Neutrophil (primary cell): Measurements from ENCODE around the gene TNPO1.

Experiments
- H3K27ac ChIP-seq: fragments of 200-600 bp; sonication (generic); 2 replicates; pipeline ENCODE4 v1.5.1; 2016; ENCODE audit warnings: mild to moderate bottlenecking, moderate library complexity
- H3K27me3 ChIP-seq: fragments of 200-600 bp; sonication (generic); 2 replicates; pipeline ENCODE4 v1.6.0; 2016; ENCODE audit warnings: mild to moderate bottlenecking
- H3K36me3 ChIP-seq: fragments of 200-600 bp; sonication (generic); 2 replicates; pipeline ENCODE4 v1.5.1; 2017
- H3K4me1 ChIP-seq, 2 experiments: fragments of 200-600 bp in 1 of 2; sonication (generic) in 1 of 2; 1 replicate in 1 of 2; 2 replicates in 1 of 2; pipeline versions ENCODE4 v1.5.1 to v1.6.1; 2013 to 2016; ENCODE audit warnings: low read depth in 1 of 2, low read length in 1 of 2, mild to moderate bottlenecking in 1 of 2, moderate library complexity in 1 of 2; ENCODE audit not compliant: control insufficient read depth in 1 of 2, insufficient read depth in 1 of 2
- H3K4me3 ChIP-seq, 2 experiments: fragments of 200-600 bp in 1 of 2; sonication (generic) in 1 of 2; 1 replicate in 1 of 2; 2 replicates in 1 of 2; pipeline ENCODE4 v1.5.1; 2013 to 2016; ENCODE audit warnings: low read depth in 1 of 2, low read length in 1 of 2, mild to moderate bottlenecking in 1 of 2, moderate library complexity in 1 of 2
- H3K9me3 ChIP-seq: fragments of 200-600 bp; sonication (generic); 2 replicates; pipeline ENCODE4 v1.5.1; 2016
- CTCF ChIP-seq: fragments of 200-600 bp; sonication (generic); IDR thresholded peaks from 2 replicates; pipeline ENCODE4 v1.5.1; 2016; ENCODE audit warnings: antibody characterized with exemption

TNPO1 gene

DNA sequence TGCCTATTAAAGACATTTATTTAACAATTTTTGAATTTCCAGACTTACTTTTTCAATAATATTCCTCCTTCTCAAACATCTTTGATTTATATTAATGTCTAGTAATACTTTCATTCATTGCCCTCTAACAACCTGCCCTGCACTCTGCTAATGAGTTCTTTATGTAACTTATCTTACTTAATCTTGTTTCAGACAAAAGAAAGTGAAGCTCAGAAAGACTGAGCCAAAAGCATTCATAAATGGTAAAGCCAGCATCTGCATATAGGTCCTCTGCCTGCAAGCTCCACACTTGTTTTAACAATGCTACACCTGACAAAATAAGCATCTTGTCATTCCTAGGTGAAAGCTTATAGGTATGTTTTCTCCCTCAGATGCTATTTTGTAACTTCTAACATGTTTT lies 2.4 kb upstream of the TNPO1 start:
- Histone ChIP-seq H3K27ac (no peak overlapping the region), H3K4me1 (peaks cover 27 to 32% of the 10 kb centered on the region in 2 experiments), H3K4me3 (no peak overlapping the region), H3K27me3 (no peaks in the 10 kb centered on the region), H3K36me3 (no peaks in the 10 kb centered on the region), H3K9me3 (no peaks in the 10 kb centered on the region)
- no peak for TF ChIP-seq CTCF

- TF ChIP-seq CTCF = no peak
- no peaks in the 10 kb centered on the region for H3K9me3 ChIP-seq
- H3K4me1 ChIP-seq = peaks cover 29 to 32% of the 10 kb centered on the region in 2 experiments
- H3K27ac ChIP-seq = no peak overlapping the region
- no peaks in the 10 kb centered on the region for H3K27me3 ChIP-seq
- H3K36me3 ChIP-seq = no peaks in the 10 kb centered on the region
- H3K4me3 ChIP-seq = no peak overlapping the region
Observed at GRCh38 chr5:72814864-72815263, 1.6 kb upstream of the TNPO1 start.

GRCh38 chr5:72815580-72816283 lies 729 bp upstream of the TNPO1 start:
- no peak for TF ChIP-seq CTCF
- peak overlapping the region; percentile 89 for H3K4me3 ChIP-seq
- H3K27me3 ChIP-seq = no peaks in the 10 kb centered on the region
- H3K27ac ChIP-seq = peak overlapping the region; percentile 95
- no peaks in the 10 kb centered on the region for H3K36me3 ChIP-seq
- H3K4me1 ChIP-seq = peaks cover 29 to 32% of the 10 kb centered on the region in 2 experiments
- no peaks in the 10 kb centered on the region for H3K9me3 ChIP-seq

GRCh38 chr5:72817076-72817481 lies 618 bp downstream of the TNPO1 start:
- no peaks in the 10 kb centered on the region for H3K9me3 ChIP-seq
- peak overlapping the region; percentile 89 for H3K4me3 ChIP-seq
- no peak for TF ChIP-seq CTCF
- peak overlapping the region; percentile 95 for H3K27ac ChIP-seq
- no peaks in the 10 kb centered on the region for H3K27me3 ChIP-seq
- H3K36me3 ChIP-seq = no peaks in the 10 kb centered on the region
- peaks cover 29 to 32% of the 10 kb centered on the region in 2 experiments for H3K4me1 ChIP-seq

DNA sequence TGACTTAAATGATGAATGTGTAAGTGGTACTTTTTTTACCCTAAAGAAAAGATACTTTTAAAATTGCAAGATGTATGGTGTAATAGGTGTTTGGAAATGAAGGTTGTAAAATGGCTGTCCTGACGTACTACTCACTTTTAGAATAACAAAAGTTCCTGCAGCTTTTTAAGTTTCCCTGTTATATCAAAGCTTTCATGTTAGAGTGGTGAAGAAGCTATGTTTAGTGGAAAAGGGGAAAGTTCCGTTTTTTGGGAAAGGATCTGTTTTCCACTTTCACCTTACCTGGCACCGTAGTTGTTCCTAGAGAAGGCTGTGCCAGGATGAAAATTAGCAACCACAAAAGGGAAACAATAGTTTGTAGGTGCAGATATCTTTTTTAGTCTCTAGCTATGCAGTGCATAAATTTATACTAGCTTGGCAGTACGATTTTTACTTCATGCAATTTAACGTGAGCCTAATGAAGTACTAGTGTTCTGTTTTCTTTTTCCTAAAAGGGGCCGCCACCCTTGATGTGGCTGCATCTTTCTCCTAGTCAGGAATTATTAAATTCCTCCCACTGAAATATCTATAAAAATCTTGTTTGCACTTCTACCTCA lies 1.3 kb downstream of the TNPO1 start:
- no peaks in the 10 kb centered on the region for H3K9me3 ChIP-seq
- no peaks in the 10 kb centered on the region for H3K36me3 ChIP-seq
- TF ChIP-seq CTCF = no peak
- peaks cover 29 to 32% of the 10 kb centered on the region in 2 experiments for H3K4me1 ChIP-seq
- no peaks in the 10 kb centered on the region for H3K27me3 ChIP-seq
- peak overlapping the region; percentile 95 for H3K27ac ChIP-seq
- peak overlapping the region; percentile 89 for H3K4me3 ChIP-seq
